Stimulated activated CD4-positive, alpha-beta T cell treated with anti-CD3 and anti-CD28 coated beads, Interleukin-15, amount 100 ng/mL, for 1 hour (primary cell): ENCODE measurements around the gene STT3B.

Experiments used
- DNase-seq, 2 donors: peaks; one replicate each; pipeline ENCODE4 v3.0.0-alpha.2; 2020; ENCODE audit warnings: low read depth in 1 of 2, low spot score in 1 of 2

STT3B gene

GRCh38 chr3:31516757-31517156 lies 16.0 kb upstream of the STT3B start:
- no peak for DNase-seq

GRCh38 chr3:31521468-31521867 lies 11.3 kb upstream of the STT3B start:
- DNase-seq, result no peak

GRCh38 chr3:31522152-31522551 lies 10.6 kb upstream of the STT3B start:
- no peak for DNase-seq

- no peak for DNase-seq
Measured at GRCh38 chr3:31523543-31523942, 9.2 kb upstream of the STT3B start.

GRCh38 chr3:31525532-31525931 lies 7.2 kb upstream of the STT3B start:
- no peak for DNase-seq

GRCh38 chr3:31529421-31529820 lies 3.3 kb upstream of the STT3B start:
- DNase-seq, result no peak

- DNase-seq, result no peak
Measured at GRCh38 chr3:31530039-31530959, 2.4 kb upstream of the STT3B start.

GRCh38 chr3:31530960-31531335 lies 1.8 kb upstream of the STT3B start:
- no peak for DNase-seq

GRCh38 chr3:31531452-31531991 lies 1.2 kb upstream of the STT3B start:
- no peak for DNase-seq

GRCh38 chr3:31531992-31532586 lies 636 bp upstream of the STT3B start:
- peak; percentile 97 to 99 for DNase-seq

- DNase-seq, result peak; percentile 18 to 45
Measured at GRCh38 chr3:31533169-31534064, 692 bp downstream of the STT3B start.

- no peak for DNase-seq
Measured at GRCh38 chr3:31534065-31534425, 1.3 kb downstream of the STT3B start.

- DNase-seq, result no peak
Measured at GRCh38 chr3:31536497-31536896, 3.8 kb downstream of the STT3B start.

- no peak for DNase-seq
Measured at GRCh38 chr3:31538801-31539200, 6.1 kb downstream of the STT3B start.

GRCh38 chr3:31539275-31539674 lies 6.5 kb downstream of the STT3B start:
- DNase-seq, result no peak

- DNase-seq, result no peak
Measured at GRCh38 chr3:31541089-31541488, 8.4 kb downstream of the STT3B start.

GRCh38 chr3:31542246-31542645 lies 9.5 kb downstream of the STT3B start:
- DNase-seq, result no peak

GRCh38 chr3:31543375-31543774 lies 10.7 kb downstream of the STT3B start:
- no peak for DNase-seq

GRCh38 chr3:31544634-31545033 lies 11.9 kb downstream of the STT3B start:
- no peak for DNase-seq

- no peak for DNase-seq
Measured at GRCh38 chr3:31546162-31546561, 13.4 kb downstream of the STT3B start.

GRCh38 chr3:31546725-31547124 lies 14.0 kb downstream of the STT3B start:
- no peak for DNase-seq
